Measurements from ENCODE around the gene NBAS. TPM values are rescaled to one million over a fixed set of nuclear protein-coding genes. Genes with fewer than 3 reads are reported as not detected.

Gene NBAS
- 41.5 TPM for polyA plus RNA-seq (2013, experiment 1 of 2; ENCODE audit: insufficient read length)
- polyA plus RNA-seq (2013, experiment 2 of 2; ENCODE audit: insufficient read length) = 46.7 TPM

DNA sequence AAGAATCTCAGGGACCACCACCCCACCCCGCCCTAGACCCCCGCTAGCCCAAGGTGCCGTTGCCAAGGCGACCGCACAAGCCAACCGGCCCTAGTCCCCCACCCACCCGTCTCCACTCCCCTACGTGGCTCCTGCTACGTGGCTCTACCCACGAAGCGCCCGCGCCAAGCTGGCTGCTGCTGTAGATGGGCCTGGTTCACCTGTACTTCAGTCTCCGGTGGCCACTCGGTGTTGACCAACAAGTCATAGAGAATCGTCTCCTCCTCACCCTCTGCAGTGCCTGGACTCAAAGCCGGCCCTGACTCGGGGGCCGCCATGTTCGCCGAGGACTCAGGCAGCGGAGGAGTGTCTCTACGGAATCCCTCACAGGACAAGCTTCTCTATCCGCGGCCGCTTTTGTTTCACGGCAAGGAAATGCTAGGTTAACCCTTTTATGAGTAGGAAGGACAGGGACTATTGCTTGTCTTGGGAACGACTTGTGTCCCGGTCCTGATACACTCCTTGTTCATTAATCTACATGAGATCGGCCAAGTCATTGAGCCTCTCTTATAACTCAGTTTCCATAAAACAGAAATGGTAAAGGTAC lies at the start of gene NBAS:
NBAS (minus strand) TSS at position 347 of the 586 bp plus-strand sequence; CDS start at position 317, 30 bp downstream.
- peak; percentile 89 for DNase-seq

DNA sequence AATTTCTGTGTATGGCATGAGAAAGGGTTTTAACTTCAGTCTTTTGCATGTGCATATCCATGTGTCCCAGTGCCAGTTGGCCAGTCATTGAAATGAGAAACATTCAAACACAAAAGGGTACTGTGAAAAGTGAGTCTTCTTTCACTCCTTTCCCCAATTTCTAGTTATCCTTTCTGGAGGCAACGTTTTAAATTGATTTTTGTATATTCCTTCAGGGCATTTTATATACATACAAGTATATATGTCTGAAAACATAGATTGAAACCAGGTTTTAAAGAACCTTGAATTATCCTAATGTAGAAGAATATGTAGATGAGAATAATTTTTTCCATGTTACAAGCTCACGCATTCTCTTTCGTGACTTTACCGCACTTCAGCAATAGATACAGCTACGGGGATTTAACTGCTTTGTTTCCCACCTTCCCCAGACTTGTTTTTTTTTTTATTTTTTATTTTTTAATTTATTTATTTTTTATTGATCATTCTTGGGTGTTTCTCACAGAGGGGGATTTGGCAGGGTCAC lies 49.4 kb upstream of the NBAS start:
- DNase-seq = no peak

DNA sequence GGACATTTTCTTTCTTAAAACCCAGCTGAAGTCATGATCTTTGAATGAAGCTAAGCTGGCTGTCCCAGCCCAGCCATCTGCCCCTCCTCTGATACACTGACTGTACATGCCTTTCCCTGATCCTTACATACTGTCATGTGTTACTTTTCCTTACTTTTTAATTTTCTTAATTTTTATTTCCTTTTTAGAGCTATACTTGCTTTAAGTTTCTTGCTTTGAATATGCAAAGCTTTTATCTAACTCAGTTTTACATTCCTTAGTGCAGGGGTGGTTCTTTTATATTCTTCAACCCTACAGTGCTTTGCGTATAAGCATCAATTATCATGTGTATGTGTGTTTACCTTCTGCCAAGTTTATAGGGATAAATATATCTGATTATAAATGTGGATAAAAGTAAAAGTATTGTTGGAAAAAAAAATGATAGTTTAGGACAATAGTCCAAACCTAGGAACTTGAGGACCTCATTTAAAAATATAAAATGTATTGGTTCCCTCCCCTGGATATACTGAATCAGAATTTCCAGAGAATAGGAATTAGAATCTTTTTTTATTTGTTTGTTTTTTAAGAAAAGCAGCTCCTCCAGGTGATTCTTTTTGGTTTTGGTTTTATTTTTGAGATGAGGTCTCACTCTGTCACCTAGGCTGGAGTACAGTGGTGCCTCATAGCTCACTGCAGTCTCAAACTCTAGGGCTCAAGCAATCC lies 48.4 kb upstream of the NBAS start:
- DNase-seq = no peak

DNA sequence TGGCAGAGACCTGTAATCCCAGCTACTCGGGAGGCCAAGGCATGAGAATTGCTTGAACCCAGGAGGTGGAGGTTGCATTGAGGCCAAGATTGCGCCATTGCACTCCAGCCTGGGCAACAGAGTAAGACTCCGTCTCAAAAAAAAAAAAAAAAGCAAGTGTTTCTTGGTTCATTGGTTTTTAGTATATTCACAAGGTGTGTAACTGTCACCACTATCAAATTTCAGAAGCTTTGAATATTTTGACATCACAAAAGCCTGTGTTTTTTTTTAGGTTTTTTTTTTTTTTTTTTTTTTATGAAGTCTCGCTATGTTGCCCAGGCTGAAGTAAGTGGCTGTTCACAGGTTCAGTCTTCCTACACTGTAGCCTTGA lies 47.2 kb upstream of the NBAS start:
- DNase-seq = no peak

DNA sequence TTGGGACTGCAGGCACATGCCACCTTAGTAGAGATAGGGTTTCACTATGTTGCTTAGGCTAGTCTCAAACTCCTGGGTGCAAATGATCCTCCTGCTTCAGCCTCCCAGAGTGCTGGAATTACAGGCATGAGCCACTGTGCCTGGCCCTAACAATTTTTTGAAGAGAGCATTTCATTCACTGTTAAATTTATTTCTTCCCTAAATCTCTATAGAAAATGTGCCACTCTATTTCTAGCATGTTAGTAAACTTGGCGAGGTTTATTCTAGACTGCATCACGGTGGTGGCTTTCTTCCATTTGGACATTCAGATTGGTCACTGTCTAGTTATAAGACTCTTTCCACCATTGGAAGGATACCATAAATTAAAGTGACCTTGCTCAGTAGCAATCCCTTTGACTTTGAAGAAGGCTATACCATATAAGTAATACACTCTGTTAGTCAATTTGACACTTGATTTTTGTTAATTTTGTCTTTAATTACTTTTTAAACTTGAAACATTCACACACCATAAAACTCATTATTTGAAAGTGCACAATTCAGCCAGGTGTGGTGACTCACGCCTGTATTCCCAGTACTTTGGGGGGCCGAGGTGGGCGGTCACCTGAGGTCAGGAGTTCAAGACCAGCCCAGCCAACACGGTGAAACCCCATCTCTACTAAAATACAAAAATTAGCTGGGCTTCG lies 46.7 kb upstream of the NBAS start:
- DNase-seq = no peak

GRCh38 chr2:15606481-15607441 lies 45.6 kb upstream of the NBAS start:
- no peak for DNase-seq

DNA sequence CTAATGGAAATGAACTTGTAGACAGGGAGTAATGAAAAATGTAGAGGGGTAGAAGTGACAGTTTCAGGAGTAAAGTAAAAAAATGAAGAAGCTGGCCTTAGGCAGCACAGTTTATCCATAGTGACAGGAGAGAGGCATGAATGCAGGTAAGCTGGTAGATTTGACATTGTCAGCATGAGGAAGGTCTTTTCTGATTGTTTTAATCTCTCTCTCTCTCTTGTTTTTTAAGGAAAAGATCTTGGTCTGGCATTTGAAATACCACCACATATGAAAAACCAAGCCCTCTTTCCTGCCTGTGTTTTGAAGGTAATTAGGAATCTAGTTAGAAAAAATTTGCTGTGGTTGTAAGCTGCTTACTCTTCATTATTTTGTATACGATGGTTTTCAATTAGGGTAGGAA lies 44.6 kb upstream of the NBAS start:
- DNase-seq = no peak

DNA sequence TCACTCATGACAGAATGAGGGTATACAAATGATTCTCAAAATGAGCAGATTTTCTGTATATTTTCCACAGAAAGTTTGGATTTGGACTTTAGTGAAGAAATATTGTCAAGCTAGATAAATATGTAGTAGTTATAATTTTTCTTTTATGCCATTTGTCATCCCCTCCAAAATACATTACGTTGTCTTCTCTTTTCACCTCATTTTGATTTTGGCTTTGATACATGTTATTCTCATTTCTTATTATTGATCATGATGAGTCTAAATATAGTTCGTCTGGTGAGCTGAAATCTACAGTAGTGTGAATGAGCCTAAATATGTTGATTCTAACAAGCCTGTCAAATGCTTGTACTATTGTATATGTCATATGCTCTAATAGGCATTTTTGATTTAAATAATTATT lies 42.8 kb upstream of the NBAS start:
- DNase-seq = no peak

GRCh38 chr2:15603044-15603765 lies 42.1 kb upstream of the NBAS start:
- no peak for DNase-seq

- no peak for DNase-seq
Measured at GRCh38 chr2:15602393-15602792, 41.3 kb upstream of the NBAS start.

DNA sequence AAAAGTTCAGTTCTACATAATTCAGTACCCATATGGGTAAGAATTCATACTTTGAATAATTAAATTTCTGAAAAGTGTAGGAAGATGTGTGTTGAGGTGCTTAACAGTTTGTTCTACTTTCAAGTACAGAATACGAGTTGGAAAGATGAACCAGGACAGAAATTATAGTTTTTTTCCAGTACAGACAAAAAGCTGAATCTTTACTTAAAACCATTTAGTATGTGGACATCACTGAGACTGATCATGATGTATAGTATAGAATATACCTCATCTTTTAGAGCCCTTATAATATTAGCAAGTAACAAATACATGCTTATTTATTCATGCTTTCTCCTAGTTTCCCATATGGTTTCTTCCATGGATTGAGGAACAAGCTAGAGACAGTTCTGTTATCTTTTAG lies 40.5 kb upstream of the NBAS start:
- DNase-seq = no peak

DNA sequence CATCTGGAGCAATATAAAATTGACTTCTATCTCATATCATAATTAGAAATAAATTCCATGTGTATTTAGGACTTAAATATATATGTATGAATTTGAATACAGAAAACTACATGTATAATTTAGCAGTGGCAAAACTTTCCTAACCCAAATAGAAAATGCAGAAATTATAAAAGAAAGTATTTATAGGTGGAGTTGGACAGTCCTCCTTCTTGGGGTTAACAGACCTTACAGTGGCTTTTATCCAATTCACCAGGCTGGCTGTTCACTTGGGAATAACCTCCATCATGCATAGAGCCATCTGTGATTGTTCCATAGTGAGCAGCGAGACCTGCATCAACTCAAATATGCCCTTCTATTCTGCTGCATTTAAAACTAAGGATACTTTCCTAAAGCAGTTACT lies 38.9 kb upstream of the NBAS start:
- no peak for DNase-seq

DNA sequence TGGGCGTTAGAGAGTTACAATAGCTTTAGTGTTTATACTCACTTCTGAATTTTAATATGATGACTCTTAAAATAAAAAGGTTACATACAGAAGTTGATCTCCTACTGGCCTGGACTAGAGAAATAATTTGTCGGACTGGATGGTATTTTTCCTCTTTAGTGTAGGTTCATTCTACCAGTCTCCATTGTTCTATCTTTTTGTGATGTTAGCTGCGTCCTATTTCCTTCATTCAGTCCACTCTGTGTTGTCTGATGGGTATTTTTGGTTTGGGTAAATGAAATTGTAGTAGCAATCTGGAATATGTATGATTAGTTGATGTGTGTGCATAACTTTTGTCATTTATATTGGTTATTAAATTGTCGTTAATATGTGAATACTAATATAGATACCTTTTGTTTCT lies 35.8 kb upstream of the NBAS start:
- no peak for DNase-seq

DNA sequence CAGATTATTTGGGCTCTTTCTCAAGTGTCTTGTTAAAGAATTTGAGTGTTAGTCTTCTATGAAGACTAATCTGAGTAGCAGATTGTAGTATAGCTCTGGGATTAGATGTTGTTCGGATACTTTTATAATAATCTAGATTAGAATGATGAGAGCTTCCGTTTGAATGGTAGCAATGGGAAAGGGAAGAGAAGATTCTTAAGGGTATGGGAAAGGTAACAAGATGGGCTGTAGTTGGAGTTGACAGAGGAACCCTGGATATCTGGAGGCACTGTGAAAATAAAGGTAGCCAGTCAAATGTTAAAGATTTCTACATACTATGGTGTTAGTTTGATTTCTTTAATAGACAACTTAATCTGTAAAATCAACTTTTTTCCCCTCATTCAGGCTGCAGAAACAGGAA lies 35.2 kb upstream of the NBAS start:
- DNase-seq = no peak

- DNase-seq = no peak
Measured at GRCh38 chr2:15595936-15596335, 34.8 kb upstream of the NBAS start.

- no peak for DNase-seq
Measured at GRCh38 chr2:15595342-15595905, 34.3 kb upstream of the NBAS start.

GRCh38 chr2:15594291-15595256 lies 33.4 kb upstream of the NBAS start:
- no peak for DNase-seq

DNA sequence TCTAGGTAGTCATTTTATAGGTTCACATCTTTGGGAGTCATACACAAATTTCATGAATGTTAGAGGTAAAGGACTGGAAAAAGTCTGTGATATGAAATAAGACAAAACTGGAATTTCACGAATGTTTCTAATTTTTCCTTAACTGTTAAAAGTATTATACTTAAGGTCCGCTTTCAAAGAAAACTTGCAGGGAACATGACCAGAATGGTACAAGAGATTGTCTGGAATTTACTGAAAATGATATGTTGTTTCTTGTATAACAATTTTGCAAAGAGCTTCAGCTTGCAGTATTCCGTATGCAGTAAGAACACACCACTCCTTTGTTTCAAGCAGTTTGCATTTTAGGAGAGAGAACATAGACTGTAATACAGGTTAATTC lies 32.2 kb upstream of the NBAS start:
- DNase-seq = no peak

DNA sequence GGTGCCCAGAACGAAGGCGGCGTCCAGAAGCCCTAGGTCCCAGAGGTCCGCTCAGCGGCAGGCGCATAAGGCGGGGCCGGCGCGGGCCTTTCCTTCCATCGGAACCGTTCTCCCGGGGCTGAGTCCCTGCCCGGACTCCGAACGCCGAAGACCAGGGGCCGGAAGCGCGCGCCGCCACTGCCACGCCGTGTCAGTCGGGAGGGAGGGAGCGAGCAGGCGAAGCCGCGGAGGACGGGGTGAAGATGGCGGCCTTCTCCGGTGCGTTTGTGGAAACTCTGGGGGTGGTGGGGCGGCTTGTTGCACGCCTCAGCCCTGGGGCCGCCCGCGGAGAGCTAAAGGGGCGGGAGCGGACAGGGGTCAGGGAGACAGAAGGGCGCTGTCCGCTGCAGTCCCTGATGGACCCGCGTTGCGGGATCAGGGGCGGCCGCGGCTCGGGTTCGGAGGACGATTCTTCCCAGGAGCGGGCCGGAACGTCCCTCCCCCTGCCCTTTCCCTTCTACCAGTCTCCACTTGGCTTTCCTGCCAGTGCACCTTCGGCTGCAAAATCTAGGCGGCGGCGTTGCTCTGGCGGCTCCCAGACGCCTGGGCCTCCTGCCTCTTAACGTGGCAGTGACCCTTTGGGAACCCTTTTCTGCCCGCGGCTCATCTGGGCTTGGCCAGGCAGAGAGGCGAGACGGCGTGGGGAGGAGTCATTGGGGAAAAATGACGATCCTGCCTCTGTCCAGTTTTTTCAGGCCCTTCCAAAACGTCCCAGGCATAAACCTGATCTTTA lies 30.7 kb upstream of the NBAS start, which contains the start of gene DDX1:
DDX1 (plus strand) TSS at position 177 of the 772 bp plus-strand sequence; CDS start at position 243, 66 bp downstream.
- DNase-seq = peak; percentile 86

Measured in fibroblast of skin of scalp (primary cell).